Astrocyte of the spinal cord (primary cell): ENCODE data around the gene SH2D3C.
A peak's percentile ranks its signal among the peaks of the same experiment; 100 is the strongest.

Source experiments
- DNase-seq: peaks from one replicate; pipeline ENCODE4 v3.0.0; 2011; ENCODE audit warnings: low read depth, low spot score
- H3K4me3 ChIP-seq: 2 replicates; pipeline ENCODE4 v1.5.1; 2011; ENCODE audit warnings: low read depth, mild to moderate bottlenecking, low read length, moderate library complexity
- CTCF ChIP-seq: IDR thresholded peaks from 2 replicates; pipeline ENCODE4 v1.5.1; 2012; ENCODE audit warnings: low read depth, mild to moderate bottlenecking, low read length, inconsistent platforms
- in situ Hi-C: cut with HindIII; loops from 2 replicates; pipeline ENCODE4 v1.10.0; 2017; ENCODE audit warnings: low sequenced_read_pairs

SH2D3C gene

GRCh38 chr9:127720865-127721227, 57.6 kb downstream of the SH2D3C start:
- DNase-seq: no peak
- in situ Hi-C loops: no loop called here
- no peak for TF ChIP-seq CTCF
- H3K4me3 ChIP-seq: no peak overlapping the region

- DNase-seq: no peak
- no peak overlapping the region for H3K4me3 ChIP-seq
- in situ Hi-C loops: no loop called here
- TF ChIP-seq CTCF: no peak
These were observed 58.2 kb downstream of the SH2D3C start for GRCh38 chr9:127720031-127720864.

- in situ Hi-C loops: no loop called here
- no peak for TF ChIP-seq CTCF
- H3K4me3 ChIP-seq: no peak overlapping the region
- no peak for DNase-seq
These were observed 60.7 kb downstream of the SH2D3C start for GRCh38 chr9:127717766-127718165.

GRCh38 chr9:127716412-127716811, 62.1 kb downstream of the SH2D3C start:
- in situ Hi-C loops: no loop called here
- no peak for DNase-seq
- TF ChIP-seq CTCF: no peak
- H3K4me3 ChIP-seq: no peak overlapping the region

GRCh38 chr9:127715470-127716337, 62.8 kb downstream of the SH2D3C start, which contains the start of the genes PTRH1 and TTC16:
PTRH1 (minus strand) TSS chr9:127715663; CDS start chr9:127715639, 24 bp downstream.
TTC16 (plus strand) TSS chr9:127716079; CDS start chr9:127716146, 67 bp downstream.
- peak; percentile 95 for DNase-seq
- peak within 1 kb of the TSS; percentile 74 for H3K4me3 ChIP-seq
- in situ Hi-C loops: no loop called here
- TF ChIP-seq CTCF: no peak

- DNase-seq: no peak
- in situ Hi-C loops: no loop called here
- no peak for TF ChIP-seq CTCF
- peak overlapping the region; percentile 74 for H3K4me3 ChIP-seq
These were observed 63.5 kb downstream of the SH2D3C start for GRCh38 chr9:127714951-127715469.
